DND-41 (cell line): ENCODE results near the gene STPG4.

Experiments used
- ATAC-seq: fragments of 200-7000 bp; cut with Tn5 transposase; 3 replicates; pipeline ENCODE4 v1.9.1; 2021; ENCODE audit warnings: low read depth; ENCODE audit not compliant: insufficient read depth
- DNase-seq: peaks from one replicate; pipeline ENCODE4 v3.0.0-alpha.2; 2020
- H2AFZ ChIP-seq: 2 replicates; pipeline ENCODE4 v1.6.0; 2012; ENCODE audit warnings: low read depth, low read length
- H3K27ac ChIP-seq: 2 replicates; pipeline ENCODE4 v1.5.1; 2012; ENCODE audit warnings: low read length, inconsistent platforms
- H3K27me3 ChIP-seq: fragments of 200-600 bp; sonication (generic); 2 replicates; pipeline ENCODE4 v1.6.0; 2012; ENCODE audit warnings: low read length, mild to moderate bottlenecking, inconsistent platforms; ENCODE audit not compliant: insufficient read depth, poor library complexity
- H3K36me3 ChIP-seq: 2 replicates; pipeline ENCODE4 v1.5.1; 2012; ENCODE audit warnings: low read length, inconsistent platforms; ENCODE audit not compliant: insufficient read depth
- H3K4me1 ChIP-seq: 2 replicates; pipeline ENCODE4 v1.5.1; 2012; ENCODE audit warnings: mild to moderate bottlenecking, low read length; ENCODE audit not compliant: insufficient read depth
- H3K4me2 ChIP-seq: 2 replicates; pipeline ENCODE4 v1.6.0; 2012; ENCODE audit warnings: mild to moderate bottlenecking, moderate library complexity, low read length, inconsistent platforms; ENCODE audit not compliant: insufficient read depth
- H3K4me3 ChIP-seq, 2 experiments: fragments of 200-600 bp in 1 of 2; shearing (Covaris generic) in 1 of 2; 2 replicates each; pipeline ENCODE4 v1.5.1; 2012 to 2016; ENCODE audit warnings: inconsistent platforms in 2 of 2, low read length in 2 of 2, mild to moderate bottlenecking in 2 of 2, low read depth in 1 of 2, moderate library complexity in 1 of 2
- H3K79me2 ChIP-seq: 2 replicates; pipeline ENCODE4 v1.6.0; 2012; ENCODE audit warnings: low read length, inconsistent platforms; ENCODE audit not compliant: insufficient read depth
- H3K9ac ChIP-seq: 2 replicates; pipeline ENCODE4 v1.6.0; 2012; ENCODE audit warnings: low read depth, mild to moderate bottlenecking, inconsistent platforms, low read length, moderate library complexity
- H3K9me3 ChIP-seq: 2 replicates; pipeline ENCODE4 v1.5.1; 2012; ENCODE audit warnings: low read length, moderate library complexity, mild to moderate bottlenecking, inconsistent platforms; ENCODE audit not compliant: insufficient read depth, severe bottlenecking
- H4K20me1 ChIP-seq: 2 replicates; pipeline ENCODE4 v1.6.0; 2012; ENCODE audit warnings: low read length; ENCODE audit not compliant: insufficient read depth
- CTCF ChIP-seq: IDR thresholded peaks from 2 replicates; pipeline ENCODE4 v1.5.1; 2012; ENCODE audit warnings: borderline replicate concordance, low read length, moderate library complexity, mild to moderate bottlenecking; ENCODE audit not compliant: poor library complexity, severe bottlenecking; ENCODE audit errors: extremely low read depth
- EZH2 ChIP-seq: IDR thresholded peaks from 3 replicates; pipeline ENCODE4 v1.6.1; 2012; ENCODE audit warnings: borderline replicate concordance, low read depth, mild to moderate bottlenecking, moderate library complexity, low read length, inconsistent platforms; ENCODE audit not compliant: severe bottlenecking

STPG4 gene

GRCh38 chr2:47195148-47195547, 40.0 kb upstream of the STPG4 start:
- H2AFZ ChIP-seq = no peak overlapping the region
- H3K36me3 ChIP-seq = no peaks in the 10 kb centered on the region
- no peak for DNase-seq
- H3K9me3 ChIP-seq = no peaks in the 10 kb centered on the region
- TF ChIP-seq CTCF (no peak), EZH2 (no peak)
- ATAC-seq = no peak
- H3K4me2 ChIP-seq = no peak overlapping the region
- H3K9ac ChIP-seq = no peak overlapping the region
- H3K27me3 ChIP-seq = peaks cover 14% of the 10 kb centered on the region
- H3K79me2 ChIP-seq = no peaks in the 10 kb centered on the region
- no peaks in the 10 kb centered on the region for H3K4me1 ChIP-seq
- no peak overlapping the region for H3K4me3 ChIP-seq
- no peak overlapping the region for H3K27ac ChIP-seq
- H4K20me1 ChIP-seq = no peaks in the 10 kb centered on the region

GRCh38 chr2:47194410-47194809, 39.3 kb upstream of the STPG4 start:
- H3K27me3 ChIP-seq = peaks cover 14% of the 10 kb centered on the region
- H3K36me3 ChIP-seq = no peaks in the 10 kb centered on the region
- no peaks in the 10 kb centered on the region for H3K4me1 ChIP-seq
- H3K9ac ChIP-seq = no peak overlapping the region
- DNase-seq (no peak), ATAC-seq (no peak)
- H2AFZ ChIP-seq = no peak overlapping the region
- H4K20me1 ChIP-seq = no peaks in the 10 kb centered on the region
- TF ChIP-seq EZH2 (no peak), CTCF (no peak)
- no peaks in the 10 kb centered on the region for H3K79me2 ChIP-seq
- H3K4me2 ChIP-seq = no peak overlapping the region
- no peaks in the 10 kb centered on the region for H3K9me3 ChIP-seq
- no peak overlapping the region for H3K4me3 ChIP-seq
- no peak overlapping the region for H3K27ac ChIP-seq

GRCh38 chr2:47193607-47194006, 38.5 kb upstream of the STPG4 start:
- peaks cover 7% of the 10 kb centered on the region for H3K27me3 ChIP-seq
- no peak overlapping the region for H3K4me2 ChIP-seq
- H4K20me1 ChIP-seq = no peaks in the 10 kb centered on the region
- no peak overlapping the region for H3K9ac ChIP-seq
- H2AFZ ChIP-seq = no peak overlapping the region
- H3K36me3 ChIP-seq = no peaks in the 10 kb centered on the region
- no peak for DNase-seq
- no peak overlapping the region for H3K27ac ChIP-seq
- no peak for ATAC-seq
- H3K9me3 ChIP-seq = no peaks in the 10 kb centered on the region
- no peak overlapping the region for H3K4me3 ChIP-seq
- H3K79me2 ChIP-seq = no peaks in the 10 kb centered on the region
- H3K4me1 ChIP-seq = no peaks in the 10 kb centered on the region
- TF ChIP-seq CTCF = no peak
- no peak for TF ChIP-seq EZH2
